B cell (primary cell): ENCODE measurements around the gene BCL2L13. TPM values are rescaled to one million over a fixed set of nuclear protein-coding genes. Genes with fewer than 3 reads are reported as not detected.
A peak's percentile ranks its signal among the peaks of the same experiment; 100 is the strongest.

Experiments used
- ATAC-seq: fragments of 200-7000 bp; cut with Tn5 transposase; one replicate; pipeline ENCODE4 v1.10.0; 2021; ENCODE audit warnings: low read depth, mild to moderate bottlenecking, moderate number of reproducible peaks, moderate library complexity
- CTCF ChIA-PET: fragments of 350-600 bp; sonication (Branson Sonifier 250); formaldehyde crosslinking; loops from one replicate; lab custom pipeline; 2021; ENCODE audit warnings: antibody characterized with exemption, inconsistent platforms; lab: Charles Lee
- POLR2A ChIA-PET: fragments of 350-600 bp; sonication (Branson Sonifier 250); formaldehyde crosslinking; loops from one replicate; lab custom pipeline; 2021; ENCODE audit warnings: antibody characterized with exemption; lab: Charles Lee
- DNase-seq: peaks from one replicate; pipeline ENCODE4 v3.0.0; 2013
- H2AFZ ChIP-seq: 2 replicates; pipeline ENCODE4 v1.6.1; 2012; ENCODE audit warnings: mild to moderate bottlenecking, low read depth, low read length; ENCODE audit not compliant: insufficient read depth, poor library complexity, severe bottlenecking
- H3K27ac ChIP-seq, 2 donors: 1 replicate in 1 of 2; 2 replicates in 1 of 2; pipeline ENCODE4 v1.5.1; 2012 to 2013; ENCODE audit warnings: low read length in 2 of 2, mild to moderate bottlenecking in 2 of 2, moderate library complexity in 1 of 2
- H3K27me3 ChIP-seq, 4 experiments: fragments of 200-600 bp in 1 of 4; sonication (generic) in 1 of 4; replicated peaks in 1 of 4; 1 replicate in 2 of 4; 2 replicates in 2 of 4; pipeline versions ENCODE4 v1.6.1 to v1.7.0; 2013 to 2016; ENCODE audit warnings: low read length in 3 of 4, mild to moderate bottlenecking in 2 of 4, mixed read lengths in 1 of 4, moderate library complexity in 1 of 4; ENCODE audit not compliant: insufficient read depth in 4 of 4, control insufficient read depth in 3 of 4; ENCODE audit errors: control extremely low read depth in 1 of 4
- H3K36me3 ChIP-seq, 2 experiments: replicated peaks in 1 of 2; 1 replicate in 1 of 2; 2 replicates in 1 of 2; pipeline versions ENCODE4 v1.6.1 to v1.7.1; 2013; ENCODE audit warnings: low read length in 1 of 2; ENCODE audit not compliant: insufficient read depth in 2 of 2, control insufficient read depth in 1 of 2; ENCODE audit errors: control extremely low read depth in 1 of 2, extremely low read depth in 1 of 2
- H3K4me1 ChIP-seq, 2 donors: fragments of 200-600 bp in 1 of 2; sonication (generic) in 1 of 2; 1 replicate in 1 of 2; 2 replicates in 1 of 2; pipeline versions ENCODE4 v1.5.1 to v1.6.1; 2013 to 2017; ENCODE audit warnings: low read length in 2 of 2; ENCODE audit not compliant: control insufficient read depth in 2 of 2, insufficient read depth in 2 of 2
- H3K4me2 ChIP-seq: replicated peaks from 2 replicates; pipeline ENCODE3; 2012; ENCODE audit warnings: mild to moderate bottlenecking, low read depth, low read length; ENCODE audit not compliant: poor library complexity, severe bottlenecking
- H3K4me3 ChIP-seq, 5 experiments: fragments of 200-600 bp in 1 of 5; sonication (generic) in 1 of 5; 1 replicate in 3 of 5; 2 replicates in 2 of 5; pipeline versions ENCODE4 v1.5.1 to v1.7.0; 2011 to 2016; ENCODE audit warnings: low read length in 4 of 5, mild to moderate bottlenecking in 4 of 5, low read depth in 2 of 5, control low read depth in 1 of 5, moderate library complexity in 1 of 5; ENCODE audit not compliant: insufficient read depth in 1 of 5; ENCODE audit errors: control extremely low read depth in 1 of 5, extremely low read depth in 1 of 5
- H3K79me2 ChIP-seq: fragments of 200-600 bp; sonication (generic); one replicate; pipeline ENCODE4 v1.6.0; 2016; ENCODE audit warnings: low read length; ENCODE audit not compliant: control insufficient read depth, insufficient read depth
- H3K9ac ChIP-seq: fragments of 200-600 bp; sonication (generic); 2 replicates; pipeline ENCODE4 v1.6.1; 2017; ENCODE audit warnings: mild to moderate bottlenecking, low read length, moderate library complexity
- H3K9me3 ChIP-seq, 3 donors: one replicate each; pipeline versions ENCODE4 v1.6.1 to v1.7.1; 2013; ENCODE audit warnings: low read length in 2 of 3; ENCODE audit not compliant: control insufficient read depth in 2 of 3, insufficient read depth in 1 of 3; ENCODE audit errors: control extremely low read depth in 1 of 3
- H4K20me1 ChIP-seq: 2 replicates; pipeline ENCODE4 v1.6.0; 2012; ENCODE audit warnings: mild to moderate bottlenecking, low read length; ENCODE audit not compliant: insufficient read depth, control insufficient read depth, poor library complexity, severe bottlenecking
- H3K27ac Mint-ChIP-seq: one replicate; pipeline ENCODE4 v1.8.0; 2021; ENCODE audit warnings: mixed read lengths
- H3K27me3 Mint-ChIP-seq: one replicate; pipeline ENCODE4 v1.8.0; 2021; ENCODE audit warnings: mixed read lengths
- H3K4me1 Mint-ChIP-seq: one replicate; pipeline ENCODE4 v1.8.0; 2021; ENCODE audit warnings: mixed read lengths
- H3K4me3 Mint-ChIP-seq: one replicate; pipeline ENCODE4 v1.8.0; 2021; ENCODE audit warnings: mixed read lengths
- H3K9me3 Mint-ChIP-seq: one replicate; pipeline ENCODE4 v1.8.0; 2022; ENCODE audit warnings: mixed read lengths; ENCODE audit not compliant: insufficient read depth
- EZH2 ChIP-seq: IDR thresholded peaks from 2 replicates; pipeline ENCODE4 v1.6.1; 2012; ENCODE audit warnings: borderline replicate concordance, low read depth, mild to moderate bottlenecking, moderate library complexity, low read length; ENCODE audit not compliant: insufficient read depth, poor library complexity, severe bottlenecking
- WGBS: methylation state at CpG from one replicate; pipeline ENCODE4 v1.1.5; 2013; ENCODE audit warnings: missing lambda C conversion rate; ENCODE audit not compliant: insufficient coverage; 5-methylcytosine and 5-hydroxymethylcytosine counted together
- intact Hi-C: fragments of 100-400 bp; cut with micrococcal nuclease; formaldehyde crosslinking; loops from one replicate; pipeline ENCODE4 v1.10.0; 2022
- polyA plus RNA-seq: library from polyadenylated mRNA; depleted of rRNA; stranded (reverse); fragments of >200 nt; gene quantifications from 2 replicates; pipeline ENCODE4 v1.2.3, GENCODE V29; 2012
- total RNA-seq, 2 donors: library from RNA; stranded (reverse); fragments of 120-200 nt in 1 of 2; gene quantifications; 1 replicate in 1 of 2; 2 replicates in 1 of 2; pipeline versions ENCODE4 v1.2.3 to v1.2.4, GENCODE V29; 2013 to 2022
- TF ChIP-seq, protein P1 (sequence below): fragments of 200-600 bp; IDR thresholded peaks from one replicate; pipeline ENCODE4 v1.8.0; 2022; ENCODE audit warnings: antibody characterized with exemption, mild to moderate bottlenecking

The BCL2L13 gene
- total and polyA plus RNA-seq, 2 donors (not counting 1 experiment from before 2014, with no cell fraction given) = 19.2 to 29.9 TPM

DNA sequence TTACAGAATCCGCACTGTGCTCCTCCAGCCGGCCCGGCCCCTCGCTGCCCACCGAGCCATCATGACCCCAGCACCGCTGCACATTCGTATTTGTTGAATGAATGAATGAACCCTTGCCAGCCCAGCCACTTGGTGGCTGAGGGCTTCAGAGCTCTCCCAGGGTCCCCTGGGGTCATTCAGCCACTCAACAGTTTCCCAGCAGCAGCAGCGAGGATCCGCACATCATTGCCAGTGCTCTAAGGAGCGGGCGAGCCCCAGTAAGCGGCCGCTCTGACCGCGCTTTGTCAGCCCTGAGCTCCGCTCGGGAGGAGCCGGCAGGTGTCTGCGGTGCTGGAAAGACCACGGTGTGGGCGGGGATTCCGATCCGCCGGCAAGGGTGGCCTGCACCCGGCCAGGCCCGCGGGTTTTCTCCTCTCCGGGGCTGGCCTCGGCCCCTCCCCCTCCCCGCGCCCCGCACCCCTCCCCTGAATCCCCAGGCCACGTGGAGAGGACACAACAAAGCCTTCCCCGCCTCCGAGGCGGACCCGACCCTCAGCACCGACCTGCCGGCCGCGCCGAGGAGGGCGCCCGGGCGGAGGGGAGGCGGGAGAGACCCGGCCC lies 135.1 kb downstream of the BCL2L13 start:
- H3K4me2 ChIP-seq = peak overlapping the region; percentile 99
- TF ChIP-seq, protein P1, sequence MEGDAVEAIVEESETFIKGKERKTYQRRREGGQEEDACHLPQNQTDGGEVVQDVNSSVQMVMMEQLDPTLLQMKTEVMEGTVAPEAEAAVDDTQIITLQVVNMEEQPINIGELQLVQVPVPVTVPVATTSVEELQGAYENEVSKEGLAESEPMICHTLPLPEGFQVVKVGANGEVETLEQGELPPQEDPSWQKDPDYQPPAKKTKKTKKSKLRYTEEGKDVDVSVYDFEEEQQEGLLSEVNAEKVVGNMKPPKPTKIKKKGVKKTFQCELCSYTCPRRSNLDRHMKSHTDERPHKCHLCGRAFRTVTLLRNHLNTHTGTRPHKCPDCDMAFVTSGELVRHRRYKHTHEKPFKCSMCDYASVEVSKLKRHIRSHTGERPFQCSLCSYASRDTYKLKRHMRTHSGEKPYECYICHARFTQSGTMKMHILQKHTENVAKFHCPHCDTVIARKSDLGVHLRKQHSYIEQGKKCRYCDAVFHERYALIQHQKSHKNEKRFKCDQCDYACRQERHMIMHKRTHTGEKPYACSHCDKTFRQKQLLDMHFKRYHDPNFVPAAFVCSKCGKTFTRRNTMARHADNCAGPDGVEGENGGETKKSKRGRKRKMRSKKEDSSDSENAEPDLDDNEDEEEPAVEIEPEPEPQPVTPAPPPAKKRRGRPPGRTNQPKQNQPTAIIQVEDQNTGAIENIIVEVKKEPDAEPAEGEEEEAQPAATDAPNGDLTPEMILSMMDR = no peak
- no peak for TF ChIP-seq EZH2
- peaks cover 73% of the 10 kb centered on the region for H3K4me1 Mint-ChIP-seq
- peaks cover 61 to 86% of the 10 kb centered on the region in 2 donors for H3K4me1 ChIP-seq
- peak overlapping the region; percentile 2 to 78 (median 62) for H3K4me3 ChIP-seq
- peaks cover 49% of the 10 kb centered on the region for H3K79me2 ChIP-seq
- under 1% methylated on average over 32 of the region's 47 CpGs for WGBS
- ATAC-seq = peak; percentile 35
- POLR2A ChIA-PET = interaction anchor here (0.5 to 3.9 kb wide), 5 partner anchors 8 to 31 kb away, joined by 3 to 14 read pairs (median 9); no protein-coding TSS in a partner anchor
- H3K4me3 Mint-ChIP-seq = peak overlapping the region; percentile 87
- CTCF ChIA-PET = interaction anchor here (0.5 to 6.6 kb wide), 7 partner anchors 11 to 38 kb away, joined by 3 to 73 read pairs (median 3); no protein-coding TSS in a partner anchor
- H3K27me3 ChIP-seq = no peaks in the 10 kb centered on the region
- peak overlapping the region; percentile 57 to 86 for H3K27ac ChIP-seq
- H3K9me3 ChIP-seq = no peaks in the 10 kb centered on the region
- no peaks in the 10 kb centered on the region for H3K27me3 Mint-ChIP-seq
- peak overlapping the region; percentile 93 for H3K27ac Mint-ChIP-seq
- intact Hi-C loops = loop anchor here (1.0 to 5.0 kb wide), 3 partner anchors 8 to 229 kb away; partner anchors contain the start of gene BCL2L13
- peaks cover 0 to 3% of the 10 kb centered on the region in 2 experiments for H3K36me3 ChIP-seq
- H3K9ac ChIP-seq = peak overlapping the region; percentile 74
- H2AFZ ChIP-seq = peak overlapping the region; percentile 73
- H3K9me3 Mint-ChIP-seq = no peaks in the 10 kb centered on the region
- peaks cover 19% of the 10 kb centered on the region for H4K20me1 ChIP-seq
- DNase-seq = peak; percentile 73
